K562 (cell line): Measurements from ENCODE around the gene PDZD2. TPM values are rescaled to one million over a fixed set of nuclear protein-coding genes. Genes with fewer than 3 reads are reported as not detected.

Source experiments
- ATAC-seq: fragments of 200-7000 bp; cut with Tn5 transposase; 3 replicates; pipeline ENCODE4 v1.9.1; 2020; ENCODE audit warnings: moderate library complexity
- BruUV-seq: library from RNA; stranded (reverse); fragments of 400-500 nt; replicated peaks from 2 replicates; lab custom pipeline; 2021; lab: Mats Ljungman, UMichigan
- CTCF ChIA-PET: fragments of 300-600 bp; formaldehyde crosslinking; extraction: SDS; loops from one replicate; lab custom pipeline; 2021; ENCODE audit warnings: low intra/inter-chr PET ratio; lab: Yijun Ruan, JAX
- POLR2A ChIA-PET: fragments of 300-600, 350-650 bp; sonication (Branson Sonifier 250); formaldehyde crosslinking; extraction: SDS; loops from one replicate; lab custom pipeline; 2021; ENCODE audit warnings: antibody characterized with exemption, inconsistent platforms; lab: Yijun Ruan, JAX
- DNase-seq, 4 experiments: peaks; one replicate each; pipeline versions ENCODE4 v3.0.0 to v3.0.0-alpha.2; 2011 to 2018; ENCODE audit warnings: low spot score in 3 of 4, mixed read lengths in 3 of 4; ENCODE audit errors: extremely low read depth in 1 of 4
- FAIRE-seq: peaks from 2 replicates; lab custom pipeline; 2011; peaks lifted over from hg19 to GRCh38; lab: Jason Lieb, UNC
- H2AFZ ChIP-seq: 2 replicates; pipeline ENCODE4 v1.6.0; 2011; ENCODE audit warnings: low read depth, low read length, control low read depth, inconsistent platforms
- H3K27ac ChIP-seq: fragments of 200-600 bp; 3 replicates; pipeline ENCODE4 v1.8.0; 2011; ENCODE audit warnings: low read depth, mild to moderate bottlenecking, control low read depth, inconsistent platforms, low read length, moderate library complexity, mixed read lengths; ENCODE audit errors: extremely low read depth
- H3K27me3 ChIP-seq, 2 experiments: fragments of 300-600 bp in 1 of 2; 2 replicates in 1 of 2; 3 replicates in 1 of 2; pipeline versions ENCODE4 v1.6.0 to v1.8.0; 2011; ENCODE audit warnings: inconsistent platforms in 2 of 2, low read length in 2 of 2, mild to moderate bottlenecking in 1 of 2, mixed read lengths in 1 of 2, moderate library complexity in 1 of 2; ENCODE audit not compliant: control insufficient read depth in 2 of 2, insufficient read depth in 2 of 2
- H3K36me3 ChIP-seq: fragments of 300-600 bp; 3 replicates; pipeline ENCODE4 v1.8.0; 2011; ENCODE audit warnings: mild to moderate bottlenecking, low read length, inconsistent platforms; ENCODE audit not compliant: control insufficient read depth, insufficient read depth
- H3K4me1 ChIP-seq, 2 experiments: fragments of 200-600 bp in 1 of 2; replicated peaks in 1 of 2; 2 replicates in 1 of 2; 3 replicates in 1 of 2; pipeline versions ENCODE4 v1.5.1 to v1.8.0; 2011; ENCODE audit warnings: inconsistent platforms in 2 of 2, low read length in 2 of 2, mild to moderate bottlenecking in 1 of 2, mixed read lengths in 1 of 2, moderate library complexity in 1 of 2; ENCODE audit not compliant: control insufficient read depth in 2 of 2, insufficient read depth in 2 of 2
- H3K4me2 ChIP-seq: 2 replicates; pipeline ENCODE4 v1.6.1; 2011; ENCODE audit warnings: low read length, control low read depth, inconsistent platforms, mixed read lengths; ENCODE audit not compliant: insufficient read depth
- H3K4me3 ChIP-seq: fragments of 200-600 bp; sonication (generic), shearing (Covaris generic); 2 replicates; pipeline ENCODE4 v1.5.1; 2016; ENCODE audit warnings: control low read depth, inconsistent platforms
- H3K79me2 ChIP-seq: fragments of 200-600 bp; 3 replicates; pipeline ENCODE4 v1.8.0; 2011; ENCODE audit warnings: low read length, inconsistent platforms; ENCODE audit not compliant: control insufficient read depth, insufficient read depth
- H3K9ac ChIP-seq, 2 experiments: 2 replicates each; pipeline versions ENCODE4 v1.6.0 to v1.6.1; 2011; ENCODE audit warnings: low read depth in 2 of 2, low read length in 2 of 2, control low read depth in 1 of 2, inconsistent platforms in 1 of 2, mild to moderate bottlenecking in 1 of 2, mixed read lengths in 1 of 2; ENCODE audit not compliant: insufficient read depth in 1 of 2
- H3K9me1 ChIP-seq: one replicate; pipeline ENCODE4 v1.6.0; 2011; ENCODE audit warnings: inconsistent platforms, mild to moderate bottlenecking, low read length, moderate library complexity; ENCODE audit not compliant: control insufficient read depth, insufficient read depth
- H3K9me3 ChIP-seq: replicated peaks from 2 replicates; pipeline ENCODE4 v1.5.1; 2011; ENCODE audit warnings: low read depth, low read length, inconsistent platforms; ENCODE audit not compliant: control insufficient read depth, insufficient read depth
- H4K20me1 ChIP-seq: replicated peaks from 2 replicates; pipeline ENCODE4 v1.6.1; 2011; ENCODE audit warnings: low read length, inconsistent platforms, mixed read lengths; ENCODE audit not compliant: control insufficient read depth, insufficient read depth
- CHD4 ChIP-seq: fragments of 200-600 bp; sonication (generic); IDR thresholded peaks from 3 replicates; pipeline ENCODE4 v1.6.1; 2012; ENCODE audit warnings: low read depth, mild to moderate bottlenecking, mixed read lengths, low read length, inconsistent platforms; ENCODE audit not compliant: insufficient read depth, insufficient replicate concordance, poor library complexity, severe bottlenecking
- ILF3 ChIP-seq: fragments of 450-650 bp; IDR thresholded peaks from 2 replicates; pipeline ENCODE4 v1.6.1; 2018; ENCODE audit warnings: antibody characterized with exemption, mild to moderate bottlenecking, moderate library complexity, borderline replicate concordance
- SP2 ChIP-seq: IDR thresholded peaks from 2 replicates; pipeline ENCODE4 v1.6.1; 2011; ENCODE audit warnings: mild to moderate bottlenecking, low read depth, low read length, moderate library complexity; ENCODE audit not compliant: poor library complexity, severe bottlenecking; ENCODE audit errors: extremely low read depth
- U2AF1 ChIP-seq: fragments of 200-400 bp; formaldehyde crosslinking; optimal IDR thresholded peaks from 2 replicates; pipeline ENCODE3; 2017; ENCODE audit warnings: mild to moderate bottlenecking, low read depth, low read length, moderate library complexity
- ZBTB33 ChIP-seq: sonication (generic); formaldehyde crosslinking; IDR thresholded peaks from 2 replicates; pipeline ENCODE4 v1.8.1; 2023; ENCODE audit warnings: mild to moderate bottlenecking, missing genetic modification reagents
- ZNF280A ChIP-seq: fragments of 450-650 bp; IDR thresholded peaks from 2 replicates; pipeline ENCODE4 v1.6.1; 2018; ENCODE audit warnings: mild to moderate bottlenecking, low read depth; ENCODE audit not compliant: partially characterized antibody
- ZNF445 ChIP-seq: fragments of 250-450 bp; sonication (Bioruptor Pico); IDR thresholded peaks from 2 replicates; pipeline ENCODE4 v1.4.0; 2020; ENCODE audit warnings: low read depth, mild to moderate bottlenecking, moderate library complexity
- ZNF696 ChIP-seq: fragments of 250-450 bp; sonication (Bioruptor Pico); conservative IDR thresholded peaks from 2 replicates; pipeline ENCODE4 v1.4.0; 2020; ENCODE audit warnings: mild to moderate bottlenecking, moderate library complexity
- WGBS: fragments of 100-300 bp; shearing (Covaris generic); methylation state at CpG from one replicate; pipeline ENCODE4 v1.1.6; 2016; ENCODE audit warnings: low coverage, mixed read lengths; ENCODE audit not compliant: insufficient coverage; ENCODE audit errors: missing lambda C conversion rate; 5-methylcytosine and 5-hydroxymethylcytosine counted together
- in situ Hi-C: fragments of 300-500 bp; cut with MboI; formaldehyde crosslinking; loops from 4 replicates; pipeline ENCODE4 v1.15.0; 2018; ENCODE audit warnings: inconsistent platforms, mixed read lengths
- intact Hi-C: fragments of 100-400 bp; cut with micrococcal nuclease; formaldehyde crosslinking; loops from 2 replicates; pipeline ENCODE4 v1.14.2; 2022
- polyA plus RNA-seq, 8 experiments: library from polyadenylated mRNA; depleted of rRNA in 4 of 8; stranded (reverse) in 5 of 8; unstranded in 3 of 8; fragments of >200 nt; fragmentation: Nextera tagmentation in 2 of 8; fragmentation: Illumina TruSeq in 1 of 8; extraction: Ambion mirVana in 2 of 8; extraction: Trizol in 1 of 8; gene quantifications; 2 replicates each; pipeline versions ENCODE4 v1.2.1 to v1.2.3, GENCODE V29; 2011 to 2014; ENCODE audit warnings: inconsistent platforms in 1 of 8, missing spikeins in 1 of 8
- total RNA-seq, 7 experiments: library from RNA; depleted of rRNA in 6 of 7; stranded (reverse); fragments of >200 nt in 6 of 7; fragmentation: Illumina TruSeq in 2 of 7; extraction: Trizol in 2 of 7; gene quantifications; 2 replicates each; pipeline versions ENCODE4 v1.2.1 to v1.2.3, GENCODE V29; 2011 to 2021; ENCODE audit warnings: low replicate concordance in 1 of 7

The PDZD2 gene
- total and polyA plus RNA-seq, 9 of the 15 experiments (the other 6 are each of a cell fraction or from before 2014, with no cell fraction given): 0.02 to 0.08 (median 0.04) TPM; not detected in 6

DNA sequence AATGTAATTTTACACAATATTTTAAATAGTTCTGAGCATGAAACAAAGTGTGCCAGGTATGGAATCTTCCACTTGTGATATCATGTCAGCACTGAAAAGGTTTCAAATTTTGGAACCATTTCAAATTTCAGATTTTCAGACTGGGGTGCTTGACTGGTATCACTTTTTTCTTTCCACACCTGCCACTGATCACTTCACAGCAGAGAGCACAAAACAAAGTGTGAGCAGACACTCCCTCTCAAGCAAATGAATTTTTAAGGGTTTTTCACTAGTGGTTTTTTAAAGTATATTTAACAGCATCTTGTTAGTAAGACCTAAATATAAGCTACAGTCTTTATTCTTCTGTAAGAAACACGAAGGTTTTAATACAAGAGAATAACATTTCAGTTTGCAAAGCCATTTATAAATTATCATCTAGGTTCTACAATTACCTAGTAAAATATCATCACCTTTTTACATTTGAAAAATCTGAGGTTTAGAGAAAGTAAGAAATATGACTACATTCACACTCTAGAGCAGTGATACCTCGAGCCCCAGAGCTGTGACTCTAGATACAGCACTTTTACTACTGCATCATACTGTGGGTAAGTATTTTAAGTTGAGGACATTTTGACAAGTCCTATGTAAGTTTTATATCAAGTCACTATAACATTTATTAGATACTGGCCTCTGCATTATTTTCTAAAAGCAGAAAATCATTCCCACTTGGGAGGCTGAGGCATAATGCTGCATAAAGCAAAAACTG is 520.6 kb downstream of the PDZD2 start:
- ATAC-seq: no peak
- Histone ChIP-seq H4K20me1 (peaks cover 27% of the 10 kb centered on the region), H3K27me3 (no peaks in the 10 kb centered on the region), H3K79me2 (peaks cover 92% of the 10 kb centered on the region), H3K9me3 (no peaks in the 10 kb centered on the region), H3K9me1 (no peaks in the 10 kb centered on the region), H2AFZ (no peak overlapping the region), H3K4me3 (no peak overlapping the region), H3K36me3 (peaks cover 55% of the 10 kb centered on the region; the same call in 2 of the 3 replicates), H3K9ac (no peak overlapping the region), H3K27ac (no peak overlapping the region), H3K4me1 (peaks cover 0 to 4% of the 10 kb centered on the region in 2 experiments; a peak in 3 of 5 replicates), H3K4me2 (no peak overlapping the region)
- BruUV-seq: no TSS peak
- in situ Hi-C loops (no loop called here), intact Hi-C loops (no loop called here)
- no peak for FAIRE-seq
- DNase-seq: no peak
- TF ChIP-seq ZNF280A (no peak), ZNF445 (CRISPR knock-in tag) (no peak), ILF3 (no peak), CHD4 (no peak), ZNF696 (CRISPR knock-in tag) (no peak), SP2 (no peak), U2AF1 (no peak), ZBTB33 (no peak)
- 84% methylated on average over 2 of the region's 2 CpGs for WGBS
- CTCF ChIA-PET: no interaction called here
- POLR2A ChIA-PET: interaction anchor here (0.6 to 0.9 kb wide), 3 partner anchors 10 to 43 kb away, joined by 3 to 7 read pairs (median 3); no protein-coding TSS in a partner anchor
